MM.1S (cell line): ENCODE data around the gene CMTM4.
"Not testable (repeated sequence)": the region's sequence is repeated elsewhere in the genome, so short reads cannot be mapped to it uniquely, and the experiment has no call there.

Source experiments
- DNase-seq: peaks from one replicate; pipeline ENCODE4 v3.0.0-alpha.2; 2015
- H2AFZ ChIP-seq: fragments of 300-600 bp; sonication (generic); 2 replicates; pipeline ENCODE4 v1.6.0; 2016; ENCODE audit warnings: antibody characterized with exemption, low read length
- H3F3A ChIP-seq: fragments of 300-600 bp; sonication (generic); 2 replicates; pipeline ENCODE4 v1.6.1; 2016; ENCODE audit warnings: mild to moderate bottlenecking, antibody characterized with exemption, low read length, moderate library complexity, mixed read lengths; ENCODE audit not compliant: insufficient read depth
- H3K27ac ChIP-seq: fragments of 300-600 bp; sonication (generic); 2 replicates; pipeline ENCODE4 v1.5.1; 2016; ENCODE audit warnings: mild to moderate bottlenecking, low read length
- H3K27me3 ChIP-seq: fragments of 300-600 bp; sonication (generic); replicated peaks from 2 replicates; pipeline ENCODE4 v1.6.0; 2016; ENCODE audit warnings: low read length; ENCODE audit not compliant: insufficient read depth
- H3K36me3 ChIP-seq: fragments of 300-600 bp; sonication (generic); replicated peaks from 2 replicates; pipeline ENCODE4 v1.6.1; 2016; ENCODE audit warnings: mild to moderate bottlenecking, low read length, mixed read lengths; ENCODE audit not compliant: insufficient read depth
- H3K4me1 ChIP-seq: fragments of 300-600 bp; sonication (generic); 2 replicates; pipeline ENCODE4 v1.6.1; 2016; ENCODE audit warnings: low read length, mixed read lengths
- H3K4me2 ChIP-seq: fragments of 300-600 bp; sonication (generic); 2 replicates; pipeline ENCODE4 v1.6.0; 2016; ENCODE audit warnings: low read depth, low read length
- H3K4me3 ChIP-seq: fragments of 300-600 bp; sonication (generic); 2 replicates; pipeline ENCODE4 v1.5.1; 2016; ENCODE audit warnings: low read length, mixed read lengths
- H3K79me2 ChIP-seq: fragments of 300-600 bp; sonication (generic); 2 replicates; pipeline ENCODE4 v1.6.1; 2016; ENCODE audit warnings: mixed run types, low read length, mixed read lengths
- H3K9ac ChIP-seq: fragments of 300-600 bp; sonication (generic); 2 replicates; pipeline ENCODE4 v1.6.1; 2016; ENCODE audit warnings: low read length, mixed read lengths
- H3K9me2 ChIP-seq: fragments of 300-600 bp; sonication (generic); replicated peaks from 2 replicates; pipeline ENCODE4 v1.6.1; 2016; ENCODE audit warnings: mild to moderate bottlenecking, low read length, mixed read lengths; ENCODE audit not compliant: insufficient read depth
- H3K9me3 ChIP-seq: fragments of 300-600 bp; sonication (generic); replicated peaks from 2 replicates; pipeline ENCODE4 v1.6.1; 2016; ENCODE audit warnings: mild to moderate bottlenecking, low read length, mixed read lengths; ENCODE audit not compliant: insufficient read depth
- H4K20me1 ChIP-seq: fragments of 300-600 bp; sonication (generic); 2 replicates; pipeline ENCODE4 v1.6.1; 2016; ENCODE audit warnings: mild to moderate bottlenecking, low read length, moderate library complexity, mixed read lengths; ENCODE audit not compliant: insufficient read depth
- CTCF ChIP-seq: fragments of 300-600 bp; sonication (generic); IDR thresholded peaks from 2 replicates; pipeline ENCODE4 v1.5.1; 2016; ENCODE audit warnings: antibody characterized with exemption, low read length, mixed read lengths
- EZH2 ChIP-seq: fragments of 300-600 bp; sonication (generic); optimal IDR thresholded peaks from 2 replicates; pipeline ENCODE3; 2017; ENCODE audit warnings: low read depth, mild to moderate bottlenecking, antibody characterized with exemption, low read length, mixed read lengths
- EZH2phosphoT487 ChIP-seq: fragments of 300-600 bp; sonication (generic); IDR thresholded peaks from 2 replicates; pipeline ENCODE4 v1.6.1; 2018; ENCODE audit warnings: antibody characterized with exemption, low read length

Gene CMTM4

GRCh38 chr16:66689282-66689681, 7.3 kb downstream of the CMTM4 start:
- no peak for TF ChIP-seq CTCF
- no peak for TF ChIP-seq EZH2
- H3K27me3 ChIP-seq: no peaks in the 10 kb centered on the region
- DNase-seq: no peak
- no peaks in the 10 kb centered on the region for H4K20me1 ChIP-seq
- H3K79me2 ChIP-seq: peaks cover 50% of the 10 kb centered on the region
- no peak overlapping the region for H3K9ac ChIP-seq
- no peaks in the 10 kb centered on the region for H3K9me2 ChIP-seq
- no peaks in the 10 kb centered on the region for H3F3A ChIP-seq
- no peak overlapping the region for H3K4me3 ChIP-seq
- no peaks in the 10 kb centered on the region for H3K36me3 ChIP-seq
- H3K27ac ChIP-seq: no peak overlapping the region
- no peaks in the 10 kb centered on the region for H3K4me1 ChIP-seq
- no peaks in the 10 kb centered on the region for H3K9me3 ChIP-seq
- no peak overlapping the region for H2AFZ ChIP-seq
- no peak overlapping the region for H3K4me2 ChIP-seq

DNA sequence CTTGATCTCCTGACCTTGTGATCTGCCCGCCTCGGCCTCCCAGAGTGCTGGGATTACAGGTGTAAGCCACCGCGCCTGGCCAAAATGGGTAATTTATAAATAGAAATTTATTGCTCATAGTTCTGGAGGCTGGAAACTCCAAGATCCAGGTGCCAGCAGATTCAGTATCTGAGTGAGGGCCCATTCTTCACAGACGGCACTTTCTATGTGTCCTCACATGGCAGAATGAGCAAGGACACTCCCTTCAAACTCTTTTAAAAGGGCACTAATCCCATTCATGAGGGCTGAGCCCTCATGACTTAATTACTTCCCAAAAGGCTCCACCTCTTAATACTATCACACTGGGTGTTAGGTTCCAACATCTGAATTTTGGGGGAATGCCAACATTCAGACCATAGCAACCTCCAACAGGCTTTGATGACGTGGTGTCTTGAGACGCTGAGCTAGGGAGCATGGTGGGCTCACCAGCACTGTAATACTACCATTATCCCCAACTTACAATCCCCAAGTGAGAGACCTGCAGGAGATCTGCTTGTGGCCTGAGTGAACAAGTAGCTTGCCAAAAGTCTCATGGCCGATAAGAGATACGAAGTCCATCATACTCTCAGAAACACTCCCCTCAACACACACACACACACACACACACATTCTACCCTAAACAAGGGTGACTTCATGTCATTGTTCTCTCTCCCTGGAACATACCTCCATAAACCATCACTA, 8.5 kb downstream of the CMTM4 start:
- H3K36me3 ChIP-seq: no peaks in the 10 kb centered on the region
- H3K4me1 ChIP-seq: no peaks in the 10 kb centered on the region
- TF ChIP-seq EZH2: no peak
- no peak for TF ChIP-seq EZH2phosphoT487
- no peak for TF ChIP-seq CTCF
- no peaks in the 10 kb centered on the region for H3K9me2 ChIP-seq
- H3F3A ChIP-seq: no peaks in the 10 kb centered on the region
- no peak for DNase-seq
- H2AFZ ChIP-seq: no peak overlapping the region
- H3K27me3 ChIP-seq: no peaks in the 10 kb centered on the region
- no peak overlapping the region for H3K4me3 ChIP-seq
- H3K27ac ChIP-seq: no peak overlapping the region
- peaks cover 43% of the 10 kb centered on the region for H3K79me2 ChIP-seq
- no peak overlapping the region for H3K9ac ChIP-seq
- no peaks in the 10 kb centered on the region for H3K9me3 ChIP-seq
- H4K20me1 ChIP-seq: no peaks in the 10 kb centered on the region
- no peak overlapping the region for H3K4me2 ChIP-seq

- H3K79me2 ChIP-seq: peaks cover 32% of the 10 kb centered on the region
- not testable (repeated sequence) for H3K9me2 ChIP-seq, H3K27ac ChIP-seq, H2AFZ ChIP-seq, H3K4me3 ChIP-seq, H3K9ac ChIP-seq, H3K4me2 ChIP-seq, H3F3A ChIP-seq, H3K27me3 ChIP-seq, H4K20me1 ChIP-seq, H3K9me3 ChIP-seq, DNase-seq, H3K36me3 ChIP-seq, H3K4me1 ChIP-seq
Measured at GRCh38 chr16:66685501-66686115, 10.9 kb downstream of the CMTM4 start.

DNA sequence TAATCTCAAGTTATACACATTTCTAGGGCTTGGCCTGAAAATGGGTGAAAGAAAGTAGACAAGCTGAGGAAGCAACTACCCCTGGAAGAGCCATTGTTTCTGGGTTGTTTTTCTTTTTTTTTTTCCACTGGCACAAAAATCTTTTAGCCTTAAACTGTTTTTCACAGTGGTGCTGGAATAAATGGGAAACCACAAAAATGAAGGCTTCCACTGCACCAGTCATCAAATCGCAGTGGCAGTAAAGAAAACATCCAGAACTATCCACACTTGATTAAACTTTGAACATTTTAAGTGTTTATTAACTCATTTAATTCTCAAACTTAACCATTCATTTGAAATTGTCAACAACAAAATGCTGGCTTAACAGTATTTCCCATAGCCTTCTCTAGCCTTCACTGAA, 14.3 kb downstream of the CMTM4 start:
- no peak overlapping the region for H3K4me2 ChIP-seq

More for the DNA sequence above, 14.3 kb downstream of the CMTM4 start:
- no peaks in the 10 kb centered on the region for H3K9me2 ChIP-seq
- H3K27ac ChIP-seq: no peak overlapping the region
- peaks cover 21% of the 10 kb centered on the region for H3K79me2 ChIP-seq
- H3K9ac ChIP-seq: no peak overlapping the region
- H3K27me3 ChIP-seq: no peaks in the 10 kb centered on the region
- no peaks in the 10 kb centered on the region for H3F3A ChIP-seq
- no peak overlapping the region for H2AFZ ChIP-seq
- TF ChIP-seq CTCF (no peak), EZH2 (no peak), EZH2phosphoT487 (no peak)
- no peaks in the 10 kb centered on the region for H4K20me1 ChIP-seq
- H3K4me3 ChIP-seq: no peak overlapping the region
- no peaks in the 10 kb centered on the region for H3K36me3 ChIP-seq
- H3K4me1 ChIP-seq: no peaks in the 10 kb centered on the region
- no peak for DNase-seq
- no peaks in the 10 kb centered on the region for H3K9me3 ChIP-seq
